Testis (tissue), 2 donors: ENCODE data around the gene CES2.

ENCODE experiments used
- POLR2A ChIP-seq: fragments of 450-650 bp; IDR thresholded peaks from one replicate; pipeline ENCODE4 v1.6.1; 2017; ENCODE audit warnings: antibody characterized with exemption, mild to moderate bottlenecking, moderate library complexity
- TF ChIP-seq, protein P1 (sequence below), 3 experiments: fragments of 450-650 bp in 2 of 3; fragments of 200-600 bp in 1 of 3; sonication (generic) in 1 of 3; IDR thresholded peaks; one replicate each; pipeline ENCODE4 v1.5.1; 2016 to 2019; ENCODE audit warnings: antibody characterized with exemption in 3 of 3, mild to moderate bottlenecking in 2 of 3, moderate library complexity in 1 of 3

DNA sequence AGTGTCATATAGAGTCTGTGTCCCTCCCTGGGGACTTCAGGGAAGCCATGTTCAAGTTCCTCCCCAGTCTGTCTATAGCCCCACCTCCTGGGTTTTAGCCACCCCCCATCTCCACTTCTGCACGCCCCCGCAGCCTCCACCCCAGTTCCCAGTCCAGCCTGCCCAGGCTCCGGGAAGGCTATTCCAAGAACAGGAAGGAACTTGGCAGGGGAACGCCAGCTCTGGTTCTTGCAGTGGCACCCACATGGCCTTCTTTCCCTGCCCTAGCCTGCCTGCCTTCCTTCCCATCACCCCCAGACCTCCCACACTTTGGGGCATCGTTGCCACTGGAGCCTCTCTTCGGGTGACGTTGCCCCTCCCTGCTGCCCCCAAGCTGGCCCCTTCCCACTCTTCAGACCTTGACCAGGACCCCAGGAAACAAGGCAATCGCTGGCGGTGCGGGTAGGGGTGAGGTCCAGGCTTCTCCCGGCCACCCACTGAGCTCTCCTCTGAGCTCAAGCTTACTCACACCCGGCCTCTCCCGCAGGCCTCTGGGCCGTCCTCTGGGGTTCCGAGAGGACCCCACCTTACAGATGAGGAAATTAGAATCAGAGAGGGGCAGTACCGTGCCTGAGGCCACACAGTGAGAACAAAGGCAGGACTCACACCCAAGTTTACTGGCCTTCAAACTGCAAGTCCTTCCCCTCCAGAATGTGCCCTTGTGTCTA is 43.8 kb downstream of the CES2 start:
- TF ChIP-seq, protein P1, sequence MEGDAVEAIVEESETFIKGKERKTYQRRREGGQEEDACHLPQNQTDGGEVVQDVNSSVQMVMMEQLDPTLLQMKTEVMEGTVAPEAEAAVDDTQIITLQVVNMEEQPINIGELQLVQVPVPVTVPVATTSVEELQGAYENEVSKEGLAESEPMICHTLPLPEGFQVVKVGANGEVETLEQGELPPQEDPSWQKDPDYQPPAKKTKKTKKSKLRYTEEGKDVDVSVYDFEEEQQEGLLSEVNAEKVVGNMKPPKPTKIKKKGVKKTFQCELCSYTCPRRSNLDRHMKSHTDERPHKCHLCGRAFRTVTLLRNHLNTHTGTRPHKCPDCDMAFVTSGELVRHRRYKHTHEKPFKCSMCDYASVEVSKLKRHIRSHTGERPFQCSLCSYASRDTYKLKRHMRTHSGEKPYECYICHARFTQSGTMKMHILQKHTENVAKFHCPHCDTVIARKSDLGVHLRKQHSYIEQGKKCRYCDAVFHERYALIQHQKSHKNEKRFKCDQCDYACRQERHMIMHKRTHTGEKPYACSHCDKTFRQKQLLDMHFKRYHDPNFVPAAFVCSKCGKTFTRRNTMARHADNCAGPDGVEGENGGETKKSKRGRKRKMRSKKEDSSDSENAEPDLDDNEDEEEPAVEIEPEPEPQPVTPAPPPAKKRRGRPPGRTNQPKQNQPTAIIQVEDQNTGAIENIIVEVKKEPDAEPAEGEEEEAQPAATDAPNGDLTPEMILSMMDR (IDR thresholded peaks at IDR 0.05): no peak
- TF ChIP-seq POLR2A: no peak
